Brain microvascular endothelial cell (primary cell): ENCODE data around the gene IP6K1.
A peak's percentile ranks its signal among the peaks of the same experiment; 100 is the strongest.
"Not testable (repeated sequence)": the region's sequence is repeated elsewhere in the genome, so short reads cannot be mapped to it uniquely, and the experiment has no call there.

Source experiments
- DNase-seq: peaks from one replicate; pipeline ENCODE4 v3.0.0-alpha.2; 2020
- H3K27ac ChIP-seq: fragments of 250-450 bp; sonication (Bioruptor Pico); 2 replicates; pipeline ENCODE4 v1.5.1; 2020; ENCODE audit warnings: mild to moderate bottlenecking, moderate library complexity
- H3K27me3 ChIP-seq: fragments of 250-450 bp; sonication (Bioruptor Pico); replicated peaks from 2 replicates; pipeline ENCODE4 v1.5.1; 2020; ENCODE audit warnings: mild to moderate bottlenecking
- H3K36me3 ChIP-seq: fragments of 250-450 bp; sonication (Bioruptor Pico); replicated peaks from 2 replicates; pipeline ENCODE4 v1.5.1; 2020; ENCODE audit warnings: mild to moderate bottlenecking
- H3K4me3 ChIP-seq: 2 replicates; pipeline ENCODE4 v1.5.1; 2011; ENCODE audit warnings: low read depth, mild to moderate bottlenecking, control low read depth, low read length, moderate library complexity
- CTCF ChIP-seq: IDR thresholded peaks from 2 replicates; pipeline ENCODE4 v1.5.1; 2011; ENCODE audit warnings: low read depth, mild to moderate bottlenecking, moderate library complexity, low read length, control low read depth, inconsistent platforms; ENCODE audit errors: missing control alignments
- in situ Hi-C: cut with HindIII; loops from 2 replicates; pipeline ENCODE4 v1.10.0; 2017; ENCODE audit warnings: low sequenced_read_pairs, low pct_ligation_motif_present

Gene IP6K1

DNA sequence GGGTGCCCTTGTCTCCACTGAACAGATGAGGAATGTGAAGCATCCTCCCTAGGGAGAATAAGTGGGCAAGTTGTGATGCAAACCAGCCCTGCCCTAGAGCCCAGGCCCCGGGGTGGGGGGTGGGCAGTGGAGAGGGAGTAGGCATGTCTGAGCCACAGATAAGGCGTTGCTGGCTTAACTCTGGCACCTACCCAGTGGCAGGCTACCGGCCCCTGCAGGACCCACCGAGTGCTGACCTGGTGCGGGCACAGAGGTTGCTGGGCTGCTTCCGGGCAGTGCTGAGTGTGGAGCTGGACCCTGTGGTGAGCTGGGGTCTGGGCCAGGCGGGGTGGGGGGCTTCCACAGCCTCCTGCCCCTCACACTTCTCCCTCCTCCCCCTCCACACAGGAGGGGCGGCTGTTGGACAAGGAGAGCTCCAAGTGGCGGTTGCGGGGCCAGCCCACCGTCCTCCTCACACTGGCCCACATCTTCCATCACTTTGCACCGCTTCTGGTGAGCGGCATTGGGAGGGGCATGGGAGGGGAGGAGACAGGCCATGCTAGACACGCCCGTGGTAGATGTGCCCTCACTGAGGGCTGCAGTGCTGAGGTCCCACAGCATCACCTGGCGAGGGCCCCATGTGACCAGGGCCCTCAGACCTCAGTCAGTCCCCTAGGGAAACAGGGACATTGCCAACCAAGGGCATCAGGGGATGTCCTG lies 86.9 kb downstream of the IP6K1 start:
- TF ChIP-seq CTCF, result no peak
- Histone ChIP-seq H3K27me3 (no peaks in the 10 kb centered on the region), H3K27ac (no peak overlapping the region), H3K4me3 (no peak overlapping the region), H3K36me3 (peaks cover 23% of the 10 kb centered on the region)
- DNase-seq, result no peak
- in situ Hi-C loops, result no loop called here

DNA sequence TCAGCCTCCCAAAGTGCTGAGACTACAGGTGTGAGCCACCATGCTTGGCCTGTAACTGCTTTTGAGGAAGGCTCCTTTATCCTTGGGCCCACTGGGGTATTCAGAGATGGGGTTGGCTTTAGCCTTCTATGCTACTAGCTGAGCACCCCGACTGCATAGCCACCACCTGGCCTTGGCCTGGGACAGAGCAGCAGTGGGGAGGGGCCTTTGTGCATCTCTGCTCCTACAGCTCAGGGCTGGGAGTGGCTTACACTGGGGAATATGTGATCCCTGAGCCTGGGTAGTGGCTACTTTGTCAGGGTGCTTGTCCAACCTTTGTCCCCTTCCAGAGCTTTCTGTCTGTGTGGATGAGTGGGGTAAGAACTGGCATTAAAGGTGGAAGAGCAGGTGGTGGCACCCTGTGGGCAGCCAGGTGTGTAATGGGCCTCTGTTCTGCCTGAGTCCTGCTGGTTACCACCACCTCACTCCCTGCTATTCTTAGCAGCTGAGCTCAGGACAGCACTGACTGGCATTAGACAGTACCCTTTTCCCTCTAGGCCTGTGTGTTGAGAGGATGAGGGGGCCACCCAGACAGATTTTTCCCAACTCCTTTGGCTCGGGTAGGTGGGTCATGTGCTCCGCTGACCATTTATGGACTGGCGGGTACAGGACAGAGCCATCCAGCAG lies 90.9 kb downstream of the IP6K1 start:
- H3K27me3 ChIP-seq, DNase-seq, H3K27ac ChIP-seq, in situ Hi-C loops, H3K36me3 ChIP-seq, H3K4me3 ChIP-seq: not testable (repeated sequence)

- H3K36me3 ChIP-seq, in situ Hi-C loops: not testable (repeated sequence)
Observed at GRCh38 chr3:49694409-49695070, 91.8 kb downstream of the IP6K1 start.

DNA sequence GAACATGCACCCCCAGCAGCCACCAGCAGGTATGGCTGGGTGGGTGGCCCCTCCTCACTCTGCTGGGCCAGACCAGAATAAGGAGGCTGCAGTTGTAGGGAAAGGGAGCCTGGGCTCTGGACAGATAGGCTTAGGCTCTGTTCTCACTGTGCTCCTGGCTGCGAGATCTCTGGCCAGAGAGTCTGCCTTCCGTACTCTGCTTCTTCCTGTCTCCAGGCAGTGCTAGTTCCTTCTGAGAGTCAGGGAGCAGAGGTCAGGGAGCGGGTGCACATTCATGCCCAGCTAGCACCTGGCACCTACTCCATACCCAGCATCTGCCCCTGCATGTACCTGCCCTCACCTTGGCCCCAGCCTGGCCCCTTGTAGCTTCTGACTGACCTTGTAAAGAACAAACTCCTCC lies 94.9 kb downstream of the IP6K1 start:
- H3K36me3 ChIP-seq, H3K4me3 ChIP-seq, DNase-seq, H3K27me3 ChIP-seq, H3K27ac ChIP-seq, in situ Hi-C loops: not testable (repeated sequence)

More at GRCh38 chr3:49694409-49695070, 91.8 kb downstream of the IP6K1 start:
- H3K4me3 ChIP-seq, H3K27me3 ChIP-seq, H3K27ac ChIP-seq, DNase-seq: not testable (repeated sequence)

DNA sequence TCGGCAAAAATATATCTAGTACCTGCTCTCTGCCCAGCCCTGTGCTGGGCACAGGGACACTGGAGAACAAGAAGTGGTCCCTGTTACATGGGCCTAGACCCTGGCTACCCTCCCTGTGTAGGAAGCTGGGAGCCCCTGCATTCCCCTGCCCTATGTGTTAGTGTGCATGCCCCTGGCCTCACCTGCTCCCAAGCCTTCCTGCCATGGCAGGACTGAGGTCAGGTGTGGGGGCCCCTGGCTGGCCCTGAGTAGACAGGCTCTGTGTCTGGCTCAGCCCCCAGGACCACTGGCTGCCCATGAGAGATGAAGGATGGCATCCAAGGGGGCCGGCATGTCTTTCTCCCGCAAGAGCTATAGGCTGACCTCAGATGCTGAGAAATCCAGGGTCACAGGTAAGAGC lies 95.5 kb downstream of the IP6K1 start:
- in situ Hi-C loops, H3K27me3 ChIP-seq, H3K27ac ChIP-seq, DNase-seq, H3K36me3 ChIP-seq, H3K4me3 ChIP-seq: not testable (repeated sequence)

DNA sequence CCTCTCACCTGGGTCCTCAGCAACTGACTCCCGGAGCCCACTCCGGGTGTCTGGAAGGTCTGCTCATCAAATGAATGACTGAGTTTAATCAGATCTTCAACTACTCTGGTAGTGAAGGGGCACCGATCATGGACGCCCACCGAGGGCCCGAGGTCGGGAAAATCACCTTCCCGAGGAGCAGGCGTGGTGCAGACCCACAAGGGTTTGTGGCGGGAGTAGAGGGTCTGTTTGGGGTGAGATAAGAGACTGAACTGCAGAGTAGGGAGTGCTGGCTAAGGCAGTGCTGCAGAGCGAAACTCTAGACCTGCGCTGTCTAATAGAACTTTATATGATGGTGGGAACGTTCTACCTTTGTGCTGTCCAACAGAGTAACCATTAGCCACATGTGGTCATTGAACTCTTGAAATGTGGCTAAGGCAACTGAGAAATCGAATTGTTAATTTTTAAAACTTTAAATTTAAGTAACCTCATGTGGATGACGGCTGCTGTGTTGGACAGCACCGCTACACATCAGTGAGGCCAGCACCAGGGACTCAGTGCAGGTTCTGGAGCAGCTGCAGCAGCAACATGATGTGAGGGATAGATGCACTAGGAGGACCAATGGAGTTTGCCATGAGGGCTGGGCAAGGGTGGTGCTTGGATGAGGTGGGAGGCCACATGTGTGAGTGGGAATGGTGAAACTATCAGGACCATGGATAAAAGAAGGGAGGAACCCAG lies 96.3 kb downstream of the IP6K1 start:
- H3K27me3 ChIP-seq, in situ Hi-C loops, H3K27ac ChIP-seq, DNase-seq, H3K36me3 ChIP-seq: not testable (repeated sequence)
- peak overlapping the region; percentile 94 for H3K4me3 ChIP-seq

GRCh38 chr3:49689046-49689907 lies 97.1 kb downstream of the IP6K1 start, which contains the start of the genes MST1 and RNF123:
Gene MST1, minus strand, starts transcription at chr3:49689474. Its CDS starts 783 bp downstream, at chr3:49688691.
Gene RNF123, plus strand, starts transcription at chr3:49689557. Its CDS starts 1,609 bp downstream, at chr3:49691166.
- Histone ChIP-seq H3K27ac (peak within 1 kb of the TSS; percentile 46), H3K4me3 (peak within 1 kb of the TSS; percentile 94), H3K36me3 (peaks cover 4% of the 10 kb centered on the region), H3K27me3 (no peaks in the 10 kb centered on the region)
- in situ Hi-C loops, result no loop called here
- peak; percentile 51 for TF ChIP-seq CTCF
- DNase-seq, result peak; percentile 79

GRCh38 chr3:49688338-49689045 lies 97.8 kb downstream of the IP6K1 start:
- H3K36me3 ChIP-seq, H3K27ac ChIP-seq, H3K4me3 ChIP-seq, DNase-seq, H3K27me3 ChIP-seq, in situ Hi-C loops: not testable (repeated sequence)

GRCh38 chr3:49687424-49687795 lies 98.9 kb downstream of the IP6K1 start:
- H3K27me3 ChIP-seq, H3K4me3 ChIP-seq, H3K27ac ChIP-seq, in situ Hi-C loops, DNase-seq: not testable (repeated sequence)
- H3K36me3 ChIP-seq, result peaks cover 16% of the 10 kb centered on the region

DNA sequence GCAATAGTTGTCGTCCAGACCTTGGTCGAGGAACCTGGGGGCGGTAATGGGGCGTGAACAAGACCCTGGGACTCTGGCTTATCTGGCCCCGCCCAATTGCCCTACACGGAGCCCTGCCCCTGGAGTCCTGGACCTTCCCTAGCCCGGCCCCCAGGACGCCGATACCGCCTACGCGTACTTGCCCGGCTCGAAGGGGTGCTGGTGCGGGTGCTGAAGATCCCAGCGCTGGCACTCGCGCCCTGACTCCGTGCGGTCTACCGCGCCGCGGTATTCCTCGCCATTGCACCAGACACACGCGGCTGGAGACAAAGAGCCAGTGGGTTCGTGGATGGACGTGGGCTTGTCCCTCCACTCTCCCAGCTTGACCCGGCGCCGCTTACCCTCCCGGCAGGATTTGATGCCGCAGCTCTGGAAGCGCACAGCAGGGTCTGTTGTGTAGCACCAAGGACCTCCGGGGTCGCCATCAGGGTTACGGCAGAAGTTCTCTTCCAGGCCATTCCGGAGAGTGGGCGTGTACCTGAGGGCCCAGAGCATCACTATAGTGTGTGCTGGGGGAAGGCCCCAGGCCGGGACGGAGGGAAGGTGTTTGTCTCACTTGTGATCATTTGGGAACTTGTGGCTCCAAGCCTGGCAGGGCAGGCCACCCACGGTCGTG lies 99.4 kb downstream of the IP6K1 start:
- H3K36me3 ChIP-seq, result peaks cover 18% of the 10 kb centered on the region

More for the DNA sequence above, 99.4 kb downstream of the IP6K1 start:
- in situ Hi-C loops, H3K27me3 ChIP-seq, H3K27ac ChIP-seq: not testable (repeated sequence)
- DNase-seq, result peak; percentile 44
- H3K4me3 ChIP-seq, result peak overlapping the region; percentile 41
